IMR-90 (cell line): ENCODE measurements around the gene CKS1B. TPM values are rescaled to one million over a fixed set of nuclear protein-coding genes. Genes with fewer than 3 reads are reported as not detected.
A peak's percentile ranks its signal among the peaks of the same experiment; 100 is the strongest.

Source experiments
- ATAC-seq: fragments of 200-7000 bp; cut with Tn5 transposase; 2 replicates; pipeline ENCODE4 v1.9.1; 2020; ENCODE audit warnings: low read depth, mild to moderate bottlenecking, moderate library complexity
- BruUV-seq: library from RNA; stranded (reverse); fragments of 400-500 nt; replicated peaks from 2 replicates; lab custom pipeline; 2021; lab: Mats Ljungman, UMichigan
- CTCF ChIA-PET: fragments of 300-600 bp; formaldehyde crosslinking; extraction: SDS; loops from one replicate; lab custom pipeline; 2021; ENCODE audit warnings: antibody characterized with exemption; lab: Yijun Ruan, JAX
- POLR2A ChIA-PET: fragments of 300-600 bp; sonication (Branson Sonifier 250); formaldehyde crosslinking; loops from one replicate; lab custom pipeline; 2022; ENCODE audit warnings: antibody characterized with exemption; ENCODE audit not compliant: unreplicated experiment; lab: Charles Lee
- DNase-seq: peaks from one replicate; pipeline ENCODE4 v3.0.0; 2013
- H2AFZ ChIP-seq: replicated peaks from 2 replicates; pipeline ENCODE3; 2013; ENCODE audit warnings: low read length, mild to moderate bottlenecking; ENCODE audit not compliant: poor library complexity
- H2AK5ac ChIP-seq: 2 replicates; pipeline ENCODE4 v1.6.1; 2013; ENCODE audit warnings: low read depth, low read length, inconsistent platforms
- H2AK9ac ChIP-seq: replicated peaks from 2 replicates; pipeline ENCODE3; 2013; ENCODE audit warnings: mild to moderate bottlenecking, low read depth, low read length, moderate library complexity; ENCODE audit not compliant: poor library complexity
- H2BK120ac ChIP-seq: 2 replicates; pipeline ENCODE4 v1.6.1; 2013; ENCODE audit warnings: low read depth, low read length, inconsistent platforms
- H2BK15ac ChIP-seq: 3 replicates; pipeline ENCODE4 v1.6.1; 2013; ENCODE audit warnings: low read depth, low read length, inconsistent platforms
- H2BK20ac ChIP-seq: 2 replicates; pipeline ENCODE4 v1.6.1; 2013; ENCODE audit warnings: low read depth, mild to moderate bottlenecking, inconsistent platforms, low read length, moderate library complexity
- H2BK5ac ChIP-seq: 2 replicates; pipeline ENCODE4 v1.6.1; 2013; ENCODE audit warnings: mild to moderate bottlenecking, low read depth, low read length, inconsistent platforms; ENCODE audit not compliant: poor library complexity, severe bottlenecking
- H3K14ac ChIP-seq: replicated peaks from 2 replicates; pipeline ENCODE4 v1.6.1; 2013; ENCODE audit warnings: low read depth, low read length, inconsistent platforms
- H3K18ac ChIP-seq: 2 replicates; pipeline ENCODE4 v1.6.1; 2013; ENCODE audit warnings: low read depth, low read length, control low read depth
- H3K23ac ChIP-seq: 2 replicates; pipeline ENCODE4 v1.6.1; 2013; ENCODE audit warnings: low read depth, low read length, inconsistent platforms
- H3K27ac ChIP-seq: 2 replicates; pipeline ENCODE4 v1.5.1; 2013; ENCODE audit warnings: mild to moderate bottlenecking, control low read depth, low read length; ENCODE audit not compliant: insufficient read depth
- H3K27me3 ChIP-seq: 2 replicates; pipeline ENCODE4 v1.6.1; 2013; ENCODE audit warnings: low read length; ENCODE audit not compliant: control insufficient read depth, insufficient read depth
- H3K36me3 ChIP-seq: 2 replicates; pipeline ENCODE4 v1.6.1; 2013; ENCODE audit warnings: low read length, mixed read lengths; ENCODE audit not compliant: control insufficient read depth, insufficient read depth
- H3K4ac ChIP-seq: 2 replicates; pipeline ENCODE4 v1.6.1; 2013; ENCODE audit warnings: low read depth, low read length, inconsistent platforms
- H3K4me1 ChIP-seq: 2 replicates; pipeline ENCODE4 v1.6.1; 2013; ENCODE audit warnings: low read length, mixed read lengths; ENCODE audit not compliant: control insufficient read depth, insufficient read depth
- H3K4me2 ChIP-seq: 2 replicates; pipeline ENCODE4 v1.6.1; 2013; ENCODE audit warnings: low read depth, mild to moderate bottlenecking, control low read depth, low read length, moderate library complexity
- H3K4me3 ChIP-seq: 2 replicates; pipeline ENCODE4 v1.5.1; 2013; ENCODE audit warnings: low read depth, mild to moderate bottlenecking, control low read depth, low read length, moderate library complexity; ENCODE audit not compliant: insufficient read depth
- H3K56ac ChIP-seq: 2 replicates; pipeline ENCODE4 v1.6.1; 2013; ENCODE audit warnings: low read length, inconsistent platforms; ENCODE audit not compliant: insufficient read depth; ENCODE audit errors: extremely low read depth
- H3K79me1 ChIP-seq, 2 experiments: 2 replicates each; pipeline ENCODE4 v1.6.1; 2013; ENCODE audit warnings: low read length in 2 of 2, inconsistent platforms in 1 of 2, low read depth in 1 of 2
- H3K9ac ChIP-seq: 2 replicates; pipeline ENCODE4 v1.6.1; 2013; ENCODE audit warnings: low read depth, low read length, control low read depth
- H3K9me1 ChIP-seq: 2 replicates; pipeline ENCODE4 v1.6.1; 2013; ENCODE audit warnings: low read length, inconsistent platforms; ENCODE audit not compliant: insufficient read depth
- H3K9me3 ChIP-seq: 2 replicates; pipeline ENCODE4 v1.6.1; 2013; ENCODE audit warnings: low read length; ENCODE audit not compliant: control insufficient read depth, insufficient read depth
- H4K20me1 ChIP-seq: 2 replicates; pipeline ENCODE4 v1.6.1; 2013; ENCODE audit warnings: low read length, inconsistent platforms; ENCODE audit not compliant: insufficient read depth
- H4K5ac ChIP-seq: 2 replicates; pipeline ENCODE4 v1.6.1; 2013; ENCODE audit warnings: mild to moderate bottlenecking, low read depth, low read length, control low read depth
- H4K8ac ChIP-seq, 2 experiments: 2 replicates each; pipeline ENCODE4 v1.6.1; 2013; ENCODE audit warnings: low read depth in 2 of 2, low read length in 2 of 2, control low read depth in 1 of 2, inconsistent platforms in 1 of 2
- H4K91ac ChIP-seq: 2 replicates; pipeline ENCODE4 v1.6.1; 2013; ENCODE audit warnings: low read depth, low read length, inconsistent platforms; ENCODE audit not compliant: insufficient read depth
- CEBPB ChIP-seq: IDR thresholded peaks from 2 replicates; pipeline ENCODE4 v1.6.1; 2012; ENCODE audit warnings: low read depth, low read length, improper control_type of control experiment
- CHD1 ChIP-seq: IDR thresholded peaks from 2 replicates; pipeline ENCODE4 v1.6.1; 2012; ENCODE audit warnings: low read depth, low read length, improper control_type of control experiment
- FOS ChIP-seq: fragments of 150-350 bp; IDR thresholded peaks from 2 replicates; pipeline ENCODE4 v1.6.1; 2016; ENCODE audit warnings: low read depth, low read length
- MAFK ChIP-seq: IDR thresholded peaks from 2 replicates; pipeline ENCODE4 v1.6.1; 2012; ENCODE audit warnings: low read depth, low read length, improper control_type of control experiment
- MAZ ChIP-seq: IDR thresholded peaks from 2 replicates; pipeline ENCODE4 v1.6.1; 2012; ENCODE audit warnings: low read depth, mild to moderate bottlenecking, low read length, improper control_type of control experiment, moderate library complexity, borderline replicate concordance
- MXI1 ChIP-seq: IDR thresholded peaks from 2 replicates; pipeline ENCODE4 v1.6.1; 2012; ENCODE audit warnings: low read depth, mild to moderate bottlenecking, low read length, moderate library complexity, borderline replicate concordance
- POLR2A ChIP-seq: IDR thresholded peaks from 2 replicates; pipeline ENCODE4 v1.6.1; 2012; ENCODE audit warnings: mild to moderate bottlenecking, low read depth, low read length
- RAD21 ChIP-seq: IDR thresholded peaks from 2 replicates; pipeline ENCODE4 v1.6.1; 2012; ENCODE audit warnings: low read length, improper control_type of control experiment
- RFX5 ChIP-seq: IDR thresholded peaks from 2 replicates; pipeline ENCODE4 v1.8.0; 2012; ENCODE audit warnings: low read depth, mild to moderate bottlenecking, low read length, moderate library complexity
- SMC3 ChIP-seq: fragments of 150-350 bp; IDR thresholded peaks from 2 replicates; pipeline ENCODE4 v1.6.1; 2016; ENCODE audit warnings: low read depth, mild to moderate bottlenecking, antibody characterized with exemption, low read length, moderate library complexity
- WGBS, 2 experiments: methylation state at CpG; one replicate each; pipeline versions ENCODE4 v1.1.5 to v1.1.7; 2013; ENCODE audit warnings: missing lambda C conversion rate in 2 of 2; ENCODE audit not compliant: insufficient read length in 1 of 2; ENCODE audit errors: extremely low coverage in 2 of 2; 5-methylcytosine and 5-hydroxymethylcytosine counted together
- dilution Hi-C: fragments of 300-500 bp; cut with HindIII; formaldehyde crosslinking; loops from one replicate; pipeline ENCODE4 v1.14.3; 2018; ENCODE audit warnings: low sequenced_read_pairs; ENCODE audit not compliant: unreplicated experiment
- in situ Hi-C: fragments of 300-500 bp; cut with MboI; formaldehyde crosslinking; loops from 3 replicates; pipeline ENCODE4 v1.14.3; 2019; ENCODE audit warnings: low sequenced_read_pairs, inconsistent platforms, mixed read lengths
- intact Hi-C: fragments of 100-400 bp; cut with micrococcal nuclease; formaldehyde crosslinking; loops from 2 replicates; pipeline ENCODE4 v1.10.0; 2022
- polyA plus RNA-seq, 3 experiments: library from polyadenylated mRNA; depleted of rRNA; stranded (reverse); fragments of >200 nt; gene quantifications; 2 replicates each; pipeline ENCODE4 v1.2.3, GENCODE V29; 2012; ENCODE audit warnings: low replicate concordance in 1 of 3
- total RNA-seq: library from RNA; depleted of rRNA; stranded (reverse); fragments of >200 nt; gene quantifications from 2 replicates; pipeline ENCODE4 v1.2.3, GENCODE V29; 2012

The CKS1B gene
- total and polyA plus RNA-seq, 2 of the 4 experiments (the other 2 are of a cell fraction): 140 to 195 TPM

DNA sequence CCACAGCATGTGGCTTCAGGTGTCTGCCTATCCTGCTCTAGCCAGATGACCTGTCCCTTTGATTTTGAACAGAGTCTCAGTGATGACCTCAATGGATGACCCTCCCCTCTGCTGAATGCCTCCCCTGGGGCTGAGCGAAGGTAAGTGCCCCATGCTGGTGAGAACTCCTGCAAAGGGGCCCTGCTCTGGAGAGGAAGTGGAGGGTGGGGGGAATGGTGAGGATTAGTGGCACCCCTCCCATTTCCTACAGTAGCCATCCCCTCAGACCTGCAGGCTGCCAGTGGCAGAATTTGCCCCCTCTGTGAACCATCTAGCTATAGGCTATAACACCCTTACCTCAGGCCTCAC, 34.3 kb upstream of the CKS1B start:
- Histone ChIP-seq H3K23ac (no peak overlapping the region), H3K27me3 (no peaks in the 10 kb centered on the region), H2AK9ac (peak overlapping the region; percentile 86), H2BK5ac (no peak overlapping the region), H4K8ac (no peak overlapping the region), H3K27ac (no peak overlapping the region), H3K9me1 (peaks cover 11% of the 10 kb centered on the region; the same call in 1 of the 2 replicates), H3K79me1 (peaks cover 0 to 11% of the 10 kb centered on the region in 2 experiments; a peak in 2 of 4 replicates), H4K91ac (no peak overlapping the region), H3K14ac (no peak overlapping the region), H2BK20ac (no peak overlapping the region), H4K5ac (no peak overlapping the region), H3K4ac (no peak overlapping the region), H2BK120ac (no peak overlapping the region), H3K4me2 (no peak overlapping the region), H3K4me1 (peaks cover 2% of the 10 kb centered on the region), H2AFZ (no peak overlapping the region), H3K36me3 (peaks cover 7% of the 10 kb centered on the region), H3K18ac (no peak overlapping the region), H3K9me3 (no peaks in the 10 kb centered on the region), H2BK15ac (no peak overlapping the region), H3K9ac (no peak overlapping the region), H2AK5ac (no peak overlapping the region), H4K20me1 (no peaks in the 10 kb centered on the region), H3K56ac (no peak overlapping the region), H3K4me3 (no peak overlapping the region)
- WGBS, 2 experiments: no CpG with 5 or more reads among the region's 1 CpG
- ATAC-seq: no peak
- ChIA-PET CTCF (no interaction called here), POLR2A (no interaction called here)
- no peak for DNase-seq
- BruUV-seq: no TSS peak
- in situ Hi-C loops (no loop called here), intact Hi-C loops (no loop called here), dilution Hi-C loops (no loop called here)
- TF ChIP-seq RFX5 (no peak), CHD1 (no peak), CEBPB (no peak), MAFK (no peak), MXI1 (no peak), SMC3 (no peak), FOS (no peak), RAD21 (no peak), MAZ (no peak), POLR2A (no peak)
